Limb (tissue), 2 donors: Measurements from ENCODE around the gene TRABD2A.
"Not testable (repeated sequence)": the region's sequence is repeated elsewhere in the genome, so short reads cannot be mapped to it uniquely, and the experiment has no call there.

ENCODE experiments used
- DNase-seq, 2 donors: peaks; one replicate each; pipeline ENCODE4 v3.0.0-alpha.2; 2016; ENCODE audit errors: extremely low spot score in 2 of 2

The TRABD2A gene

DNA sequence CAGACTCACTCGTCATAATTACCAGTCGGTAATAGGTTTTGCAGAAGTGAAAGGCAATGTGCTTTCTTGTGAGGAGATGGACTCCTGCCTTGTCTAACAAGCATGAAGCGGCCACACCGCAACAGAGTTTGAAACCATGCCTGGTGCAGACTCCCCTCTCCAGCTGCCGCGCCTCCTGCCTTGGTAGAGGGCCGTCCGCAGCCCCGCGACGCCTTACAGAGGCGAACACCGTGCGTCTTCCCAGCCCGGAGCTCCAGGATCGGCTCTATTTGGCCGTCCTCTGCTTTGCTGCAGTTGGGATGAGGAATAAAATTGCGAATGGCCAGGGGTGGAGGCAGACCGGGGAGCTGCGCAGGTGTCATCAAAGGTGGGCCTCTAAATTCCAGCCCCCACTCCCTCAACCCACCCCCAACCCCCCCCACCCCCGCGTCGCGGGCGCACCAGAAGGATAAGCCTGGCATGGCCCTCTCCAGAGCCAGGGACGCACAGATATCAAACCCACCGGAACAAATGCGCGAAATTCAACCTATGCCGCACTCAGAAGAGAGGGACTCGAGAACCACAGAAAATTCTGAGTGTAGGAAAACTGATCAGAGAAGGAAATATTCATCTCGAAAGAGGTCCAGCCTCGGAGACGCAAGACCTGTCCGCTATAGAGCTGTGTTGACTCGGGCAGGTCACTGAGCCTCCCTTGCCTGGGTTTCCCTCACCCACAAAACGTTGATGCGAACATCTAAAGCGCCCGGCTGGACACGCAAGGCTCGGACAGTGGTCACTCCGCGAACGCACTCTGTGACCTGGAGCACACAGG is 1.1 kb downstream of the TRABD2A start:
- peak in 1 of 2 donors; percentile 48 for DNase-seq

DNA sequence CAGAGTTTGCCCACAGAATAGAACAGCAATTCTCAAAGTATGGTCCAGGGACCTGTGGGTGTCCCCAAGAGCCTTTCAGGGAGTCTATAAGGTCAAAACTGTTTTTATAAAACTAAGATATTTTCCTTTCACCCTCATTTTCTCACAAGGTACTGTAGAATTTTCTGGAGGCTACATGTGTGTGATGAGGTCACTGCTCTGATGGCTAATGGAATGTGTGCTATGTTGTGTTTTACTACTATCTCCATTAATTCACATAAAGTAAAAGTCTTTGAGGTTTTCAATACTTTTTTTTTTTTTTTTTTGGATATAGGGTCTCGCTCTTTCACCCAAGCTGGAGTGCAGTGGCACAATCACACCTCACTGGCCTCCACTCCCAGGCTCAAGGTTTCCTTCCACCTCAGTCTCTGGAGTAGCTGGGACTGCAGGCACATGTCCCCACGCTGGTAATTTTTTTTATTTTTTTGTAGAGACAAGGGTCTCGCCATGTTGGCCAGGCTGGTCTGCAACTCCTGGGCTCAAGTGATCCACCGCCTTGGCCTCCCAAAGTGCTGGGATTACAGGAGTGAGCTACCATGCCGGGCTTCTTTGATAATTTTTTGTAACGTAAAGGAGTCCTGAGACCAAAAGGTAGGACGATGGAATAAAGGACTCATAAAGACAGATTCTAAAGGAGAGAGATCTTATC is 1.8 kb downstream of the TRABD2A start:
- DNase-seq = no peak

DNA sequence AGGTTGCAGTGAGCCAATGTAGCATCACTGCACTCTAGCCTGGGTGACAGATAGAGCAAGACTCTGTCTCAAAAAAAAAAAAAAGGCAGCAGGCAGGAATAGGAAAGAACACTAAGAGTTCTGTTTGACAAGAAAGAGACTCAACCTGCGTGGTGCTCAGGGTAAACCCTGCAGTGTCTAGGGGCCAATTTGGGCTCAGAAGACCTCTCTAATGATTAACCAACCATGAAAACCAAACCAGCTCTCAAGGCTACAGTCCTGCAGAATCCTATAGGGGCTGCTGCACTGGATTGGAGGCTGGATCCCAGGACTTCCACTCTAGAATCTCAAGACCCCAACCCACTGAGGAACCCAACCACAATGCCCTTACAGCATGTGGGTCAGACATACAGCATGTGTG is 2.4 kb downstream of the TRABD2A start:
- DNase-seq = no peak

DNA sequence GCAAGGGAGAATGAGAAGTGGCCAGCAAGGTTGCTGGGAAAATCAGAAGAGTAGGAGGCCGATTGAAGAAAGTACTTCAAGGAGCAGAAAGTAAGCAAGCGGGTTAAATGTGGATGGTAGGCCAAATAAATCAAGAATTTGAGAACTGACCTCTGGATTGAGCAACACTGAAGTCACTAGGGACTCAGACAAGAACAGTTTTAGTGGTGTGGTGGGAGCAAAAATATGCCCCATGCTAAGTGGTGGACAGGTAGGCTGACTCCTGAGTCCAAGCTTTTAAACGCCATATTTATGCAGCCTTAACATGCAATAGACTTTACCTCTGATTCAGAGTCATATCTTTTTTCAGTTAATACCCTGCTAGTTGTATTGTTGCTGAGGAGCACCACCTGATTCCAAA is 4.5 kb downstream of the TRABD2A start:
- no peak for DNase-seq

DNA sequence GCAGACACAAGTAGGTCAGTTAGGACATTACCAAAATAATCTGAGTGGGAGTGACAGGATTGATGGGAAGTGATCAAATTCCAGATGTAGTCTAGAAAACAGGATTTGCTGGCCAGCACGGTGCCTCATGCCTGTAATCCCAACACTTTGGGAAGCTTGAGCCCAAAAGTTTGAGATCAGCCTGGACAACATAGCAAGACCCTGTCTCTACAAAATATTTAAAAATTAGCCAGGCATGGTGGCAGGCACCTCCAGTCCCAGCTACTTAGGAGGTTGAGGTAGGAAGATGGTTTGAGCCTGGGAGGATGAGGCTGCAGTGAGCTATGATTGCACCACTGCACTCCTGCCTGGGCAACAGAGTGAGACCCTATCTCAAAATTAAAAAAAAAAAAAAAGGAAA is 5.3 kb downstream of the TRABD2A start:
- not testable (repeated sequence) for DNase-seq

DNA sequence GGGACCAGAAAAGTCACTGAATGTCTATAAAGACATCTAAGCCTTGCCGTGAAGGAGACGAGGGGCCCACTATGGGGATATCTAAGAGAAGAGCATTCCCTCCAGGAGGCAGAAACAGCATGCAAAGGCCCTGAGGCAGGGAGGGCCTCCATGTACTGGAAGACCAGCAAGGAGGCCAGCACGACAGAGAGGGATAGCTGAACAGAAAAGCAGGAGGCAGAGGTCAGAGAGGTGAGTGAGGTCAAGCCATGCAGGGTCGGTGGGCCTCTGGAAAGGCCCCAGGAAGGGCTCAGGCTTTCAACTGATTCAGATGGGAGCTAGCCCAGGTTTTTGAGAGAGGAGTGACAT is 5.7 kb downstream of the TRABD2A start:
- DNase-seq = no peak

DNA sequence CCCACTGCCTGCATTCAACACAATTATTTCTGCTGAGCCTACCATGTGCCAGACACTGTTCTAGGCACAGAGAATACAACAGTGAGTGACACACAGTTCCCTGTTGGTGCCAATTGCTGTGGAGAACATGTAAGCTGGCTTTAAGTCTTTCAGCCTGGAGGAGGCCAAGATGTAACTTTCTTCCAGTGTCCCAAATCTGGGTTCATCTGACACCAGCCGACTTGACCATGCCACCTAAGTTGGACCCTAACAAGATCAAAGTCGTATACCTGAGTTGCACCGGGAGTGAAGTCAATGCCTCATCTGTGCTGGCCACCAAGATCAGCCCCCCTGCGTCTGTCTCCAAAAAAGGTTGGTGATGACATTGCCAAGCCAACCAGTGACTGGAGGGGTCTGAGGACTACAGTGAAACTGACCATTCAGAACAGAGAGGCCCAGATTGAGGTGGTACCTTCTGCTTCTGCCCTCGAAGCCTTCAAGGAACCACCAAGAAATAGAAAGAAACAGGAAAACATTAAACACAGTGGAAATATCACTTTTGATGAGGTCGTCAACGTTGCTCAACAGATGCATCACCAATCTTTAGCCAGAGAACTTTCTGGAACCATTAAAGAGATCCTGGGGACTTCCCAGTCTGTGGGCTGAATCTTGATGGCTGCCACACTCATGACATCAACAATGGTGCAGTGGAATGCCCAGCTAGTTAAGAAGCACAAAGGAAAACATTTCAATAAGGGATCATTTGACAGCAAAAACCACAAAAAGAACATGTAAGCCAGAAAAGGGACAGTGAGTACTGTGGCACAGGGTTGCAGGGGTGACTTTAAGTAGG is 6.3 kb downstream of the TRABD2A start:
- no peak for DNase-seq

DNA sequence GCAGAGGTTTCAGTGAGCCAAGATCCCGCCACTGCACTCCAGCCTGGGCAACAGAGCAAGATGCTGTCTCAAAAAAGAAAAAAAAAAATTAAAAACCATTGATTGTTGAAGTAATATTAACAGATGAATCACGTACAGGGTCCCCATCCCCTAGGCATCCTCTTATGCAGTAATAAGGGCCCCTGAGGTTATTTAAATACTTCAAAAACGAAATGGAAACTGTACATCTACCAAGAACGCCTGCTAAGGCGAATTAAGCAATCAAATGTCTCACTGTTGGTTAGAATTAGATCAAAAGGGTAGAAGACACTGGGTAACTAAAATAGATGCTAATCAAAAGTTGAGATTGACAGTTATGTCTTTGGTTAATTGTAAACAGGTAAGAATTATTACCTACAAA is 7.5 kb downstream of the TRABD2A start:
- no peak for DNase-seq

DNA sequence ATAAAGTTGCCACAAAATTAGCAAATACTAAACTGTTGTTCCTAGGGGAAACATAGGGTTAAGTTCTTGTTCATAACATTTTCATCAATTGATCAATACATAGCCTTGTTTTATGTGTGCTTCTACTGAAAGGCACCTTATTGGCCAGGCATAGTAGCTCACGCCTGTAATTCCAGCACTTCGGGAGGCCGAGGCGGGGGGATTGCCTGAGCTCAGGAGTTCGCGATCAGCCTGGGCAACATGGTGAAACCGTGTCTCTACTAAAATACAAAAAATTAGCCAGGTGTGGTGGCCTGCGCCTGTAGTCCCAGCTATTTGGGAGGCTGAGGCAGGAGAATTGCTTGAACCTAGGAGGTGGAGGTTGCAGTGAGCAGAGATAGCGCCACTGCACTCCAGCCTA is 8.2 kb downstream of the TRABD2A start:
- DNase-seq = not testable (repeated sequence)

DNA sequence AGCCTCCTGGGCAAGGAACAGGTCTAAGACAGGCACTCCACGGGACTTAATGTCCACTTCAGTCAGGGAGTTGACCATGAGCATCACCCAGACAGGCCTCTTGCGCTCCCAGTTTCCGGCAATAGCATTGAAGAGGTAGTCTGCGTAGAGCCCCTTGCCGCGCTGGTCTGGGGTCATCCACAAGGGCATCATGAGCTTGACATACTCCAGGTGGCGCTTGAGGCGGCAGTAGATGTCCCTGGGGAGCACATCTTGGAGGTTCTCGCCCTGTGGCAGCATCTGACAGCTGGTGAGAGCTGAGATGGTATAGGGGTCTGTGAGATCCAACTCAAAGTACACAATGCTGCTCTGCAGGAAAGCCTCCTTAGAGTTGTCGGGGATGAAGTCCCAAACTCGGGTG is 10.6 kb downstream of the TRABD2A start:
- no peak for DNase-seq

DNA sequence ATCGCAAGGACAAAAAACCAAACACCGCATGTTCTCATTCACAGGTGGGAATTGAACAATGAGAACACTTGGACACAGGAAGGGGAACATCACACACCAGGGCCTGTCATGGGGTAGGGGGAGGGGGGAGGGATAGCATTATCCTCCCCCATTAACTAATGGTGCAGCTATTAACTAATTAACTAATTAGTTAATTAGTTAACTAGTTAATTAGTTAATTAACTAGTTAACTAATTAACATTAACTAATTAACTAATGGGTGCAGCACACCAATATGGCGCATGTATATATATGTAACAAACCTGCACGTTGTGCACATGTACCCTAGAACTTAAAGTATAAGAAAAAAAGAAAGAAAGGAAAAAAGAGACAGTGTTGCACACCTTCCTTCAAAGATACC is 12.6 kb downstream of the TRABD2A start:
- not testable (repeated sequence) for DNase-seq

DNA sequence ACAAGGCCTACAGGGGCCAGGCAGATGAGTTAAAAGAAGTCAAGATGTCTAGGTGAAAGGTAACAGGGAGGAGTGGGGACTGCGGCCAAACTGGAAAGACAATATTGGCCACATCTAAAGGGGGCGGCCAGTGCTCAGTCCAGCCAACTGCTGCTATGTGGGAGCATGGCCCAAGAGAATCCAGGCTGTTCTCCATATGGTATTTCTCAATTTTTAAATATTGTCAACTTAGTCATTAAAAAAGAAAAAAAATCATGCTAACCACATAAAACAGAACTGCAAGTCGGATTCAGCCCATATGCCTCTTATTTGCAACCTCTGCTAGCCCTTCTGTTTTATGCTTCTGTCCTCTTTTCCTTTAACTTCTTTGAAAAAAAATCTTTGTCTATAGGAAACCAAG is 14.8 kb downstream of the TRABD2A start:
- no peak for DNase-seq

DNA sequence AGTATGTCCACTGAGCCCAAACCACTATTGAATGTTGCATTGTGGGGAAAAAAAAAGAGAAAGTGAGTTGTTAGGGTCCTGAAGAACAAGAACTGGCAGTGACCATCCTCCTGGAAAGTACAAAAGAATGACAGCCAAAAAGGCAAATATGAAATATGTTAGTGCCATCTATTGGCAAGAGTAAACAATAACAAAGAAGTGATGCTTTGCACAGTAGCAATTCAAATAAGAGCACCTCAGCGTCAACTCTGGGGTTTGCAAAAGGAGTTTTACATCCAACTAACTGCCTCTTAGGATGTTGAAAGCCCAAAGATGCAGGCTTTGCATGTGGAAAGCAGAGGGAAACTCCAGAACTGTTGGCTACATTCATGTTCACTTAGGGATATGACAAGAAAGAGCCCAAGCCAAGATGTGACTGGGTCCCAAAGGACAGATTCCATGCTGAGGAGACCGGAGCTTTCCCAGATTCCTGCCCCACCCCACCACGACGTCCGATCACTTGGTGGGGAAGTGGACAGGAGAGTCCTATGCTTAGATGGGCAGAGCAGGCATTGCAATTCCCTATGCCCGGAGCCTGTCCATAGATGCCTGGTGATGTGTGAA is 15.6 kb downstream of the TRABD2A start:
- no peak for DNase-seq

DNA sequence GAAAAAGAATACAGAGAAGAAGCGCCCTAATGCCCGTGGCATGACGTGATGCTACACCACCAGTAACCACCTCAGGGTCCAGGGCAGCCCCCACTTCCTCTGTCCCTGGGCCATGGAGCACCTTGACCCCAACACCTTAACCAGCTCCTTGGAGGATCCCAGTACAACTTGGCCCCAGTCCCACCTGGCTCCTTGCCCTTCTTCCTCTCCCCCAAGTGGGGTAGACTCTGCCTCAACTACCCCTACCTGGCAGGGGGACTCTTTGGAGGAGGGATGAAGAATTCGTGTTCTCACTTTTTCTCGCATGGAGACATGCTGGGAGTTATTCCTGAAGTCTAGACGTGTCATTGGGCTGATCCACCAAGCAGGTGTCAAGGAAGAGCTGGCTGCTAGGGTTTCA is 18.9 kb downstream of the TRABD2A start:
- DNase-seq = no peak

DNA sequence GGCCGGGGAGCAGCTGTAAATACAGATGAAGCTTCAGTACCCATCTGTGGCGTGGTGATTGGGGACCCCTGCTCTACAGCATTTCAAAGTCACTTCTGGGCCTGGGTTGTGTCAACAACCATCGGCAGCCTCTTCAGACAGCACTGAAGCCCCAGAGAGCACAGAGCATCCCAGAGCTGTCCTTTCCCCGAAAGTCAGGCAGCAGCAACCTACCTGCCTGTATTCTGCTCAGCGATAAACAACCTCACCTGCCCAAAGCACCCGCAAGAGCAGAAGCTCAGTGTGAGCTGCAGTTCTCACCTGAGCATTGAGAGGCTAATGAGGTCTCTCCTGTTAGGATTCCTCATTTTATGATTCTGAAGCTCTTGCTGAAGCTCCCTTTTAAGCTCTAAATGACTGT is 19.3 kb downstream of the TRABD2A start:
- no peak for DNase-seq

DNA sequence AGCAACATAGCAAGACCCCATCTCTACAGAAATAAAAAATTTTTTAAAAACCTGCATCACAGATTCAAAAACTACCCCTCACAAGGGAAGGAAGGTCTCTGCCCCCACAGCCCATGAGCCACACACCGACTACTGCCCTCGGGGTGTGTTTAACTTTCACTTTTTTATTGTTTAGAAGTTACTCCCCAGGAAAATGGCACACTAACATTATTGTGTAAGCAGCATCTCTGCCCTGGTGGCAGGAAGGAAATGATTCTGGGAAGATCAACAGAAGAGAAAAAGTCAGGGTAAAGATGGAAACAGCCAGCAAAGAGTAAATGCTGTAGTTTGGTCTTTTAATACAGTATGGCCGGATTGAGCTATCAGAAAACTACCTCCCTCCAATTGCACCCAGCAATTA is 21.9 kb downstream of the TRABD2A start:
- no peak for DNase-seq

DNA sequence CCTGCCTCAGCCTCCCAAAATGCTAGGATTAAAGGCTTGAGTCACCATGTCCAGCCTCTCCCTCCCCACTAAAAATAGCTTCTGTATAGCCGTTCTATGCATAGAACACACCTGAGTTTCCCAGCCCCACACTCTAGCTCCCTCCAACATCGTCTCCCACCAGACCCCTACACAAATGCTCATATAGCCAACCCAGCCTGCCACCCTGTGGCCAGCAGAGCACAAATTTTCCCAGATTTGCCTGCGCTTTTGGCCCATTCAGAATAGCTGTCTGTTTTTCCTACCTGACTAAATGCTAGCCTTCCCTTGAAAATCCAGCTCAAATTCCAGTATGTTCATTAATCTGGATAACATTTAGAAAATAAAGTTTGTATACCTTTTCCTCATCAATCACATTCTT is 22.8 kb downstream of the TRABD2A start:
- no peak for DNase-seq

DNA sequence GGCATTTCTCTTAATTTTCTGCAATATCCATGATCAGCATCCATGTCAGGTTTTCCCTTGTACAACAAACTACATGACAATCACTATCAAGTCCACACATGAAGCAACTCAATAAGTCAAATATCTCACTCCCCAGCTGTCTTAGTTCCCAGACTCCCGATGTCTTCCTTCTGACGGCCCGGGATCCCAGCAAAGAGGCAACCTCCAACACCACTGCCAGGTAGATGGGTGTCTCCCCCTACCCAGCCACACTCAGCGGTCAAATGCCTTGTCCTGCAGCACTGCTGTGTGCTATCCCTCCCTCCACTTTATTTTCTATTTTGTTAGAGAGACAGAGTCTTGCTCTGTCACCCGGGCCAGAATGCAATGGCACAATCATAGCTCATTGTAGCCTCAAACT is 23.3 kb downstream of the TRABD2A start:
- DNase-seq = no peak

DNA sequence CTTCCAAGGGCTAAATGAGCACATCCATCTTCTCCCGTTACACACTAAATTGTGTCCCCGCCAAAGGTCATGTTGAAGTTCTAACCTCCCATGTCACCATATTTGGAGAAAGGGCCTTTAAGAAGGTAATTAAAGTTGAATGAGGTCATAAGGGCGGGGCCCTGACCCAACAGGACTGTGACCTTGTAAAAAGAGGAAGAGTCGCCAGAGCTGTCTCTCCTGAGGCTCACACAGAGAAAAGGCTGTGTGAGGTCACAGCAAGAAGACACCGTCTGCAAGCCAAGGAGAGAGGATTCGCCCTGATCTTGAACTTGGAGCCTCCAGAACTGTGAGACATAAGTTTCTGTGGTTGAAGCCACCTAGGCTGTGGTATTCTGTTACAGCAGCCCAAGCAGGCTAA is 24.1 kb downstream of the TRABD2A start:
- DNase-seq = no peak

DNA sequence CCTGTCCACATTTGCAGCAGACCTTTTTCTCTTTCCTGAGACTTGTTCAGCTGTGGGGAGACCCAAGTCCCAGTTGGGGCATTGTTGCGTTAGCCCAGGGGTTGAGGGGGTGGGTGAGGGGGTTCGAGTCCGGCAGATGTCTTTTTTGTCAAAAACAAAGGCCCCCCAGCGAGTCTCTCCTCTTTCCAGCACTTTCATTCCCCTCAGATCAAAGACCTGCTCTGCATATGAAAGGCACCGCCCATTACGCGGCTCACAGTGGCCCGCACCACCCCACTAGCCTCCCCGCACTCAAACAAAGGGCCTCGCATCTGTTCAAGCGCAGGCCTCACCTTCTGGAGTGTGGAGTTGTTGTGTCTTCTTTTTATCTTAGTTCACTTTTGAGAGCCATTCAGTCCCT is 25.2 kb downstream of the TRABD2A start:
- DNase-seq = no peak

DNA sequence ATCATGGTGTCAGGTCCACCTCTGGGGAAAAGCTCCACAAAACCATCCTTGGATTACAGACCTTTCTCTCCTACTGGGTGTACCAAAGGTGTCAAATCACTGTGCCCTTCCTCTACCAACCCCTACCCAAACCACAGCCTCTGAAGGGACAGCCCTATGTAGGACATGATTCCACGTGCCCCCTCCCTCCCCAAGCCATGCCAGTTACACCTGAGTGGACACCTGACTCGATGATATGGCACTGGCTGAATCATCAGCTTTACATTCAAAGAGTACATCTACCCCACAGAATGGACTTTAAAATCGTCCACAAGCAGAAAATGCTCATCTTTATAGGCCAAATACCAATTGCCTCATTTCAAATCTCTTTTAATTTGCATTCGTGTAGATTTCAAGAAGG is 26.0 kb downstream of the TRABD2A start:
- no peak for DNase-seq

DNA sequence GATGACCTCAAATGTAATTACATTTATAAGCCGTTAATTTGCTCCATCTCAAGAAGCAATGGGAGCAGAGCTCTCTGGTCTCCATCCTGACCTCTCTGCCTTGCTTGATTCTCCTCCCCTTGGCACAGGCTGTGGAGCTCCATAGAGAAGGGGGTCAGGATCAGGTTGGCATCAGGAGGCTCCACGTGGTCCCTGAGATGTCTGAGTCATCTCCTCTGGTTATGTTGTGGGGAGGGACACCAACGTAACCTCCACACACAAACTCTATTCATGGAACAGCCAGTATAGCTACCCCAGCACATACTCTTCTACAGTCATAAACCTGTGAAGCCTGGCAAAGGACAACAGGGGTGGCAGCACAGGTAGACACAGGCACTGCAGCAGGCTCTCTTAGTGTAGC is 29.0 kb downstream of the TRABD2A start:
- DNase-seq = no peak
